LNCAP (cell line): ENCODE results near the gene BCAT1.

ENCODE experiments used
- CTCF ChIP-seq: fragments of 450-650 bp; IDR thresholded peaks from 2 replicates; pipeline ENCODE4 v1.5.1; 2017; ENCODE audit warnings: mild to moderate bottlenecking

The BCAT1 gene

GRCh38 chr12:24975425-24975824, 26.5 kb upstream of the BCAT1 start:
- no peak for TF ChIP-seq CTCF

GRCh38 chr12:24974216-24974615, 25.3 kb upstream of the BCAT1 start:
- TF ChIP-seq CTCF: no peak

GRCh38 chr12:24972078-24972477, 23.2 kb upstream of the BCAT1 start:
- TF ChIP-seq CTCF: no peak

GRCh38 chr12:24970177-24970576, 21.3 kb upstream of the BCAT1 start:
- TF ChIP-seq CTCF: no peak

GRCh38 chr12:24966951-24967564, 18.2 kb upstream of the BCAT1 start:
- no peak for TF ChIP-seq CTCF

- TF ChIP-seq CTCF: no peak
These were observed 15.4 kb upstream of the BCAT1 start for GRCh38 chr12:24964342-24964741.

- TF ChIP-seq CTCF: peak; percentile 53; the same call in 1 of the 2 replicates
These were observed 11.4 kb upstream of the BCAT1 start for GRCh38 chr12:24960222-24960855.
